NCI-H2029 treated with DMSO at 0.1 percent for 48 hours (cell line): ENCODE data around the gene MYOZ3.
A peak's percentile ranks its signal among the peaks of the same experiment; 100 is the strongest.

Source experiments
- DNase-seq: peaks from one replicate; lab custom pipeline; 2025; lab: John Stamatoyannopoulos, UW

The MYOZ3 gene

DNA sequence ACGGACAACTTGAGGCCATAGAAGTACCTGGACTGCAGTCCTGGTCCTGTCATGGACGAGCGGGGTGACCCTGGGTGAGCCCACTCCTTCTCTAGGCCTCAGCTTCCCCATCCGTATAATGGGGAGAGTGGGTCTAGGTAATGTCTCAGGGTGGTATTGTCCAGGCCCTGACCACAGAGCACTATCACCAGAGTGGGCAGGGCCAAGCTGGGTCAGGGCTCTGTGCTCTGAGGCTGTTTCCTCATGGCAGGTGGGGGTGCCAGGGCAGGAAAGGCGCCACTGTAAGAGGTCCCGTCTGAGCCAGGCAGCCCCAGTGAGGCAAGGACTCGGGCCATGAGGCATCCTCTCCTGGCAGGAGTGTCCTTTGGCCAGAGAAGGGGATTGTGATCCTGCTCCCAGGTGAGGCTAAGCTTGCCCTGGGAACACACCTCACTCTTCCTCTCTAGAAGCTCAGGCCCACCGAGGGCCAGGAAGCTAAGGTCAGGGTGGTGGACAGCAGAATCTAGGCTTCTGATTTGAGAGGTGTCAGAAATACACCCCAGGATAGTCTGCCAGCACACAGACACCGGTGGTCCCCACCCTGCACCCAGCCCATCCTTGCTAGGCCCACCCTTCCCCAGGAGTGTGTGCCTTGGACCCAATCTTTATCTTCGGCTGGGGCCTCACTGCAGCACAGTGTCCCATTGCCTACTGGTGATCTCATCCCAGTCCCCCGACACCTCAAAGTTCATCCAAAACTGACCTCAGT lies 1.5 kb upstream of the MYOZ3 start:
- no peak for DNase-seq

DNA sequence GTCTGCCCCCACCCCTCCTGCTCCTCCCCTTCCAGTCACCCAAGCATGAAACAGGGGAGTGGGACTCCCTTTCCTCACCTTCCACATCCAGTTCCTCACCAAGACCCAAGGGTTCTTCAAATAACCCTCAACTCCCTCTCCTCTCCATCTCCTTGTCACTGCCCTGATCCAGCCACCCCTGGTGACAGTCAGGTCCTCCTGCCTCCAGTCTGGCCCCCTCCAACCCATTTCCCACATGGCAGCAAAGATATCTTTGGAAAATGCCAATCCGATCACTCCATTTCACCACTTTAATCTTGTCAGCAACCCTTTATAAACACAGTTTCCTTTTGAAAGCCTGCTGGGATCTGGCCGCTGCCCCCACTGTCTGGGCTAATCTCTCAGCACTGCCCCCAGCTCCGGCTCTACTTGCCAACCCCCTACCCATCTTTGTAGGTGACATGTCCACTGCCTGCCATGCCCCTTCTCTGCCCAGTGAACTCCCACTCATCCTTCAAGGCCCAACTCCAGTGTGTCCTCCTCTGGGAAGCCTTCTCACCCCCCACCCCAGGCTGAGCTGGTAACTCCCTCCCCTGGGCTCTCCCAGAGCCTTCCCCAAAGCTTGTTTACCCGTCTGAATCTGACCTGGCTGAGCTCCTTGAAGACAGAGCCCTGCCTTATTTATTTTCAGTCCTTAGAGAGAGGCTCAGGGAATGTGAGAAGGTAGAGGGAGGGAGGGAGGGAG lies 781 bp upstream of the MYOZ3 start:
- no peak for DNase-seq

DNA sequence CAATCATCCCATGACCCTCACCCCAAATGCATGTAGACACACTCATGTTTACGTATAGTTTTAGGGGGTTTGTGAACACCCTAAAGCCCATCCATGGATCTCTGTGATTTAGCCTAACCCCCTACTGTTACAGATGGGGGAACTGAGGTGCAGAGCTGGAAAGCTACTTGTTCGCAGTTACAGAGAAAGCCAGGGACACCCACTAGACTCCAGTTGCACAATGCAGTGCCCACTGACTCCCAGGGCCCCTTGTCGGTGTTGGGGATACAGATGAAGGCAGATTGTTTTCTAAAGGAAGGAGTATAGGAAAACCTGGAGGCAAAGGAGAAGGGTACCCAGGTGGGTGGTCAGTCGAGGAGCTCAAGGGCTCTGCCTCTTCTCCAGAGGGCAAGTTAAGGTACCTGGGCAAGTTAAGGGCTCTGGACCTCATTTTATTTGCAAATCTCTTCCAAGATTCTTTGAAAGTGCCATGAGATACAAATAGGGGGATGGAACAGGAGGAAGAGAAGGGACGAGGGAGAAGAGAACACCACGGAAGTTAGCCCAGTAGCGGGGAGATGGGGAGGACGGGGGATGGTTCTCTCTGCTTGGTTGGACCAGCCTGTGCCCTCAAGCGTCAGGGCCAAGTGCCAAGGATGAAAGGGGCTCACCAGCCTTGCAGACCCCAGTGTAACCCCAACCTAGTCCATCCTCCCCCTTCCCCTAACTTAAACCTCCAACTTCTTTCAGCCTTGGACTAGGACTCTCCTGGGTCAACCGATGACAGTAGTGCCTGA lies 958 bp downstream of the MYOZ3 start:
- no peak for DNase-seq

DNA sequence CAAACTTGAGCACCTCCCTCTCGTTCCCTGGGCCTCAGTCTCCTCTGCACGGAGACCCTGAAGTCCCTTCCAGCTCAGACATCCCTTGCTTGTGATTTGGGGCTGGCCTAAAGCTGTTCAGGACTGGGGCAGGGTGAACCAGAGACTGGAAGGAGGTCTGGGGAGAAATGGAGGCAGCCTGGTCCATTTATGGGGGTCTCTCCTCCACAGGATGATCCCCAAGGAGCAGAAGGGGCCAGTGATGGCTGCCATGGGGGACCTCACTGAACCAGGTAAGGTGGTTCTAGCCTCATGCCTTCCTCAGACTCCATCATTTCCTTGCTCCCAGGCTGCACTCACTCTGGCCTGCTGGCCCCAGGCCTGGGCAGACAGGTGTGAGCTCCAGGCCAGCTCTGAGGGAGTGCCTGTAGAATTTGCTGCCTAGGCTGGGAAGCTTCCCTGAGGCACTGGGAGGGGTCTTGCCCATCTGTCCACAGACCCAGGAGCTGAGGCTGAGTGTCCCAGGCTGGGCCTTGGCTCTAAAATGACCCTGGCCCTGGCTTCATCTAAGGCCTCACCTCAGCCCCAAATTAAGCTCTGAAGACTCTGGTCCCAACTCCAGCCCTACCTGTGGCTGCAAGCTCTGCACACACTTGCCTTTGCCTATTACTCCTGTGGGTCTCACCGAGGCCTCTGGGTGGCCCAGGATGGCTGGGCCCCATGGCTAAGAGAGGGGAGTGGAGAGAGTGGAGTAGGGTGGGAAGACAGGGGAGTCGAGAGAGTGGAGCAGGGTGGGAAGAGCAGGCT lies 1.9 kb downstream of the MYOZ3 start:
- no peak for DNase-seq

DNA sequence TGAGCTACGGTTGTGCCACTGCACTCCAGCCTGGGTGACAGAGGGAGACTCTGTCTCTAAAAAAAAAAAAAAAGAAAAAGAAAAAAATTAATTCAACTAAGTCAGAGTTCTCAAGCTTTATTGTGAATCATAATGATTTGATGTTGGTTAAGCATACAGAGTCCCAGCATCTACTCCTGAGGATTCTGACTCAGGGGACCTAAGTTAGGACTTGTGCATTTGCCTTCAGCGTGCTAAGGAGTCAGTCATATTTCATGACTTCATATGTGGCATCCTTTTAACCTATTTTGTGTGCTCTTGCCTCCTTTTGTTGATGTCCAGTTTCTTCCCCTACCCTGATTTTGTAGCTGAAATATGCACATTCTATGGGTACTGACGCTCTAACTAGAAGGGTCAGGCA lies 2.9 kb downstream of the MYOZ3 start:
- no peak for DNase-seq

DNA sequence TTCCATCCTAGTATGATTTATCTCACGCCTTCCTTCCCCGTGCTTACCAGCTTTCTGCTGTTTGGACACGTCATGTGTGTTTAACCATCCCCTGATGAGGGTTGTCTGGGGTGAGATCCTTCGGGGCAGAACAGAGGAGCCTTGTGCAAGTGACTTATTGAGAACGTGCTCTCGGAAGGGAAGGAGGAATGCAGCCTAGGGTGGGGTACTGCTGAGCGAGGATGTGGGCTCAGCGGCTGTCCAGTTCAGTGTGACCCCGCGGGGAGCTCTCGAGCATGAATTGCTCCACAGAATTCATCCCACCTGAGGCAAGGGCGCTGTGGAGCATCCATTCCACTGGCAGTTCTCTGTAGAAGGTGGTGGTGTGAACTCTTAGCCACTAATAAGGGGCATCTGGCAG lies 4.0 kb downstream of the MYOZ3 start:
- DNase-seq = no peak

DNA sequence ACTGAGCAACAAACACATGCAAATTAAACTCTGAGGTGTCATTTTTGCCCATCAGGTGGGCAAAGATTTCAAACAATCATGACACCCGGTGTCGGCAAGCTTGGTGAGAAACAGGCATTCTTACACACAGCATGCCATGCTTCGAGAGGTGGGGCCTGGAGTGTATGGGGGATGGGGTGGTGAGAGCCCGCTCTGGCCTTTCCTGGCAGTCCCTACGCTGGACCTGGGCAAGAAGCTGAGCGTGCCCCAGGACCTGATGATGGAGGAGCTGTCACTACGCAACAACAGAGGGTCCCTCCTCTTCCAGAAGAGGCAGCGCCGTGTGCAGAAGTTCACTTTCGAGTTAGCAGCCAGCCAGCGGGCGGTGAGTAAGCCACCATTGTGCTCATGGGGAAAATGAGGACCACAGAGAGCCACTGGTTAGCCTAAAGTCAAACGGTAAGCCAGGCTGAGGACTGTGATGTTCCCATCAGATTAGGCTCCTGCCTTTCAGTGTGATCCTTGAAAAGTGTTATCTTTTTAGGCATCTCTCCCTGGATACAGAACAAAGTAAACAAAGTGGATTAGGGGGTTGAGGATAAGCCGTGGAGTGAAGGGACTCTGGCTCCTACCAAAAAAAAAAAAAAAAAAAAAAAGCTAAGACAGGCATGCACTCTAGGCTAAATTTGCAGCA lies 9.4 kb downstream of the MYOZ3 start:
- DNase-seq = no peak

DNA sequence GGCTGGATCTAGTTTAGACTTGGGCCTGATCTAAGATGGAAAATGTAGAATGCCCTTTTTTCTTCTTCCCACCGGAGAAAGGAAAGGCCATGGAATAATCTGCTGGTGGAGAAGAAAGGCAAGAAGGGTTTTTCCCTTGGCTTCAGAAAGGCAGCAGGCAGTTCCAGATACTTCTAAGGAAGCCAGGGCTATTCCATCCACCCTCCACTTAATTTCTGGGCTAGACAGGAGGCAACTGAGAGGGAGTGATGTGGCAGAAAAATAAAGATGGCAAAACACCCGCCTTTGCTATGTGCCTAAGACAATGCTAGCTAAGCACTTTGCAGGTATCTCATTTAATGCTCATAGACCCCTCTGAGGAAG lies 9.9 kb downstream of the MYOZ3 start:
- DNase-seq = no peak

DNA sequence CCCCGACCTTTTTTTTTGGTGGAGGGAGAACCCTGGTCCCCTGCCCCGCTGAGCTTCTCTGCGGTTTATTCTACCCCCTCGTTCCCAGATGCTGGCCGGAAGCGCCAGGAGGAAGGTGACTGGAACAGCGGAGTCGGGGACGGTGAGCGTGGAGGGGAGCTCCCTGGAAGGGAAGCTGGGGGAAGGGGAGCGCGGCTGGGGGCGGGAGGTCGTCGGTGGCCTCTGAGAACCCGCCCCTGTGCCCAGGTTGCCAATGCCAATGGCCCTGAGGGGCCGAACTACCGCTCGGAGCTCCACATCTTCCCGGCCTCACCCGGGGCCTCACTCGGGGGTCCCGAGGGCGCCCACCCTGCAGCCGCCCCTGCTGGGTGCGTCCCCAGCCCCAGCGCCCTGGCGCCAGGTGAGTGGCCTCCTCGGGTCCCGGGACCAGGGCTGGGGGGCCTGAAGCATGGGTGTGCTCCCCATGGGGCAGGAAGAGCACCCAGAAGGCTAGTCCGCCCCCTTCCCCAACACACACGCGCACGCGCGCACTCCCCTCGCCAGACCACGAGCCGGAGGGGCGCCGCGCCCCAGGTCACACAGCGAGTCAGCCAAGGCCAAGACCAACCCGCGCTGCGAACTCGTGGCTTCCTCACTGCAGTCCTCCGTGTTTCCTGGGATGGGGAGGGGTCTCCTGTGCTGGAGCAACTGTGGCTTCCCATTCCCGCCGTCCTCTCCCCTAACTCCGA lies 10.6 kb downstream of the MYOZ3 start:
- no peak for DNase-seq

DNA sequence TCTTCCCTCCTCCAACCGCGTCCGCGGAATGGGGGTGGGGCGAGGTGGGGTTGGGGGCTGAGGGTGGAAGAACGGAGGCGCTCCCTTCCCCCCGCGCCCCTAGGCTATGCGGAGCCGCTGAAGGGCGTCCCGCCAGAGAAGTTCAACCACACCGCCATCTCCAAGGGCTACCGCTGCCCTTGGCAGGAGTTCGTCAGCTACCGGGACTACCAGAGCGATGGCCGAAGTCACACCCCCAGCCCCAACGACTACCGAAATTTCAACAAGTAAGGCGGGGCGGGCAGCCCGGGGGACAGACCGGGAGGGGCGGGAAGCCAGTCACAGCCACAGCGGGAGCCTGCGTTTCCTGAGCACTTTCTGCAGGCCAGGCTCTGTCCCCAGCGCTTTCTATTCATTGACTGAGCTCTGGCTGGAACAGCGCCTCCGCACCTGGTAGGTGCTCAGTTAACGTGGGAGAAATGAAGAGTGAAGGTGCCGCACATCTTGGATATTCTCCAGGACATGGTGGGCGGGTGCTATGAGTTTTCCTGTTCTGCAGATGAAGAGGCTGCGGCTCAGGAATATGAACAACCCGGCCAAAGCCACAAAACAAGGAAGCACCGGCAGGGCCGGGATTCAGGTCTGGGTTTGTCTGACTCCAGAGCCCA lies 11.3 kb downstream of the MYOZ3 start:
- peak; percentile 20 for DNase-seq

DNA sequence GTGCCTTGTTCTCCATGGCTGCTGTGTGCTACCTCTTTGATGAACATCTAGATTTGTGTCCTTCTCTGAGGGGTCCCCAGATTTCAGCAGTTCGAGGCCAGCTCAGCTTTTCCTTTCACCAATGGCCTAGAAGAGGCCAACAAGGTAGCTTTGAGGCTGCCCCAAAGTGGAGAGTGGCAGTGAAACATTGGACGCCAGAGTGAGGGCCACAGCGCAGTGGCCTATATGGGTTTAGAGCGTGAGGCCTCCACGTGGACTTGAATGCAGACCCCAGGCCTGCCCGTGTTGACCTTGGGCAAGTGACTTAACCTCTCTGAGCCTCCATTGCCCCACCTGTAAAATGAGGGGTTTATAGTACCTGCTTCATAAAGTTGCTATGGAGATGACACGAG lies 11.8 kb downstream of the MYOZ3 start:
- DNase-seq = no peak

DNA sequence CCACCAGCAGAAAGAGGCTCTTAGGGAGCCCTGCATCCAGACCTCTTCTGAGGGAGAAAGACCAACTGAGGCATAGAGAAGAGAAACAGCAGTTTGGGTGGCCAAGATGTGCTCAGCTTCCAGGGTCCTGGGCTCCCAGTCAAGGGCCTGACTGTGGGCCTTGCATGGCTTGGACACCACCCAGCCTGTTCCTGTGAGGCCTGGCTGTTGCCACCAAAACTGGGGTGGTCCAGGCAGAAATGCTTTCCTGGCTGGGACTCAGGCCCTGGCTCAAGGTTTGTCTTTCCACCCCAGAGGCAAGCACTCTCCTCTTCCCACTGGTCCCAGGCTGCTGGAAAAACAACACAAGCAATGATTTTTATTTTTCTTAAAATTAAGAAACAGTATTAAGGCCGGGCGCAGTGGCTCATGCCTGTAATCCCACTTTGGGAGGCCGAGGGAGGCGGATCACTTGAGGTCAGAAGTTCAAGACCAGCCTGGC lies 13.3 kb downstream of the MYOZ3 start:
- DNase-seq = no peak

DNA sequence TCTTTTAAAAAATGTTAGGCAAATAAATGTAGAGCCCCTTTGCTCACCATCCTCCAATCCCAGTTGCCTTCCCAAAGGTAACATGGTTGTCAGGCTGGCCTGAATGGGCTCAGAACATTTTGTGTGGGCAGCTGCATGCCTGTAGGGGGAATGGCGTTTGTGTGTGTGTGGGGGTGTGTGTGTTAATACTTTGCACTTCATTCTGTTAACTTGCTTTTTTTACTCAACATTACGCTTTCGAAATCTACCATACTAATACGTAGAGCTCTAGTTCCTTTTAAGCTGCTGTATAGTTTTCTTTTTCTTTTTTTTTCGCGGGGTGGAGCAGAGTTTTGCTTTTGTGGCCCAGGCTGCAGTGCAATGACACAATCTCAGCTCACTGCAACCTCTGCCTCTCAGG lies 14.0 kb downstream of the MYOZ3 start:
- DNase-seq = no peak

DNA sequence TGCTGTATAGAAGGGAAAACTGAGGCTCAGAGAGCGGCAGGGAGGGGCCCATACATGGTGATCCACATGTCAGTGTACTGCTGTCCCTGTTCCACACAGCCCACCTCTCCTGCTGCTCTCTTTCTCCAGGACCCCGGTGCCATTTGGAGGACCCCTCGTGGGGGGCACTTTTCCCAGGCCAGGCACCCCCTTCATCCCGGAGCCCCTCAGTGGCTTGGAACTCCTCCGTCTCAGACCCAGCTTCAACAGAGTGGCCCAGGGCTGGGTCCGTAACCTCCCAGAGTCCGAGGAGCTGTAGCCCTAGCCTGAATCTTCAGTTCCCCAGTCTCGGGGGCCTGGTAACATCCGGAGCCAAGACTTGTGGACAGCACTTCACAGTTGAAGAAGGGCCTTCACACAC lies 15.5 kb downstream of the MYOZ3 start:
- DNase-seq = no peak

DNA sequence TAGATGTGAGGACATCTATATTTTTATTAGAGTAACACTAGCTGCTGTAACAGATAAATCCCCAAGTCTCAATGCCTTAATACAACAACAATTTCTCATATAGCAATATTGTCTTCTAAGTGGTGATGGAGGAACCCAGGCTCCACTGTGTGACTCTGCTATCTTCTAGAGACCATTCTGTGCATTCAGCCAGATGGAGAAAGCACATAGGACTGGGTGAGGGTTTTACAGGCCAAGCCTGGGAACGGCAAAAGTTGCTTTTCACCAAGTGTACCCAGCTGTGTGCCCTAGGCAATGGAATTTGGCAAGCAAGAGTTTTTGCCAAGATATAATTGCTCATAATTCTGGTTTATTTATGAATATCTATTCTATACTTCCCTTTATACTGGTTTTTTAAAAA lies 28.1 kb downstream of the MYOZ3 start:
- DNase-seq = no peak

DNA sequence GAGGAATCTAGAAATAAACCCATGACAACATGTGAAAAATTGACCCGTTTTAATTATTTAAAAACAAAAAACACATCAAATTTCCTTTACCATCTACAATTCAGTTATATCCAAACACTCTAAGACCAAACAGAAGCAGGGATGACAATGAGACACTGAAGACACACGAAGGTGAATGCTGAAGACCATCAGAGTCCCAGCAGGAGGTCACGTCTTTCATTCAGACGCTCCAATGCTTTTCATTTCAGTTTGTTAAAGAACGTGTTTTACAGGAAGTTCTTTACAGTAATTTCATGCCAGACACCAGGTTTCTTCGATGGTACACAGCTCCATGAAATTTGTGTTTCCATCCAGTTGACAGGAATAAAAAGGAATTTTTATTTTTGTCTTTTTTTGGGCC lies 29.7 kb downstream of the MYOZ3 start:
- no peak for DNase-seq

DNA sequence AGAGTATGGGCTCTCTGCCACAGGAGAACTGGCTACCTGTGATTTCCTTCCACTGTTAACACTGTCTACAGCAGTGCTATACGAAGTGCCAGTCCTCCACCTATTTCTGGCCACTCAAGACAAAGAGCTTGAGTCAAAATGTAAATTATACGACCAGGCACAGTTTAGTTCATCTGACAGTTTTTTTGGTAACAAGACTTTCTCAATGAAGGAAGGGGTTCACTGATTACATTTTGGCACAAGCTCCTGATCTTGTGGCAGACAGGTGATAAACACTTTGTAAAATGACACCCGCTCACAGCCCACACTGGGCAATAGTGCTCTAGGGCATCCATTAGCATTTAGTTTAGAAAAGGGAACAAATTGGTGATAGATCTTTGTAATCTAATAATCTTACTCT lies 31.2 kb downstream of the MYOZ3 start:
- DNase-seq = no peak

DNA sequence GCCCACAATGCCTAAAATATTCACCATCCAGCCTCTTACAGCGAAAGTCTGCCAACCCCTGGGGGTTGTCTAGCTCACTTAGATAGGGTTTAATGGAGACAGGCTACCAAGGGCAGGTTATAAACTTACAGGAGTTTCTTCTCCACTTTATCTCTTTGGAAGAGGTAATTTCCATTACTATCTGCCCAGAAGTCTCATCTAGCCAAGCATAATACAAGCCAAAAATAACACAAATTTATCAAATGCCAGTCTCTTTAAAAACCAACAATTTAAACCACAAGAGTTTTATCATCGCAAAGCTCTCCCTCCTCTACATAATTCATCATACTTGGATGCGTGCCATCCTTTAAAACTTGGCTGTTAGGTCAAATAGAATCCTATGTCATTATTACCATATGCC lies 33.6 kb downstream of the MYOZ3 start:
- no peak for DNase-seq

DNA sequence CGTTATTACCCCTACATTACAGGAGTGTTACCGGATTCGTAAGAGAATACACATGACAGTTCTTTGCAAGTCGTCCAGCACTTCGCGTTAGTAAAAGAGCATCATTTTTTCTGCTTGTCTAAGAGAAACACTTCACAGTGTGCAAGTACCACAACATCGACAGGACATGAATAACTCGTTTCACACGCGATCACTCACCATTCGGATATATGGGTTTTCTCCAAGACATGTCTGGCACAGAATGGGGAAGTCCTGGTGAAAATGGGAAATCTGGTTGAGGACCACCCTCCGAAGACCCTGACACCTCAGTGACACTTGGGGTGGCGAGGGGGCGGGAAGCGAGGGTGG lies 39.2 kb downstream of the MYOZ3 start:
- no peak for DNase-seq

DNA sequence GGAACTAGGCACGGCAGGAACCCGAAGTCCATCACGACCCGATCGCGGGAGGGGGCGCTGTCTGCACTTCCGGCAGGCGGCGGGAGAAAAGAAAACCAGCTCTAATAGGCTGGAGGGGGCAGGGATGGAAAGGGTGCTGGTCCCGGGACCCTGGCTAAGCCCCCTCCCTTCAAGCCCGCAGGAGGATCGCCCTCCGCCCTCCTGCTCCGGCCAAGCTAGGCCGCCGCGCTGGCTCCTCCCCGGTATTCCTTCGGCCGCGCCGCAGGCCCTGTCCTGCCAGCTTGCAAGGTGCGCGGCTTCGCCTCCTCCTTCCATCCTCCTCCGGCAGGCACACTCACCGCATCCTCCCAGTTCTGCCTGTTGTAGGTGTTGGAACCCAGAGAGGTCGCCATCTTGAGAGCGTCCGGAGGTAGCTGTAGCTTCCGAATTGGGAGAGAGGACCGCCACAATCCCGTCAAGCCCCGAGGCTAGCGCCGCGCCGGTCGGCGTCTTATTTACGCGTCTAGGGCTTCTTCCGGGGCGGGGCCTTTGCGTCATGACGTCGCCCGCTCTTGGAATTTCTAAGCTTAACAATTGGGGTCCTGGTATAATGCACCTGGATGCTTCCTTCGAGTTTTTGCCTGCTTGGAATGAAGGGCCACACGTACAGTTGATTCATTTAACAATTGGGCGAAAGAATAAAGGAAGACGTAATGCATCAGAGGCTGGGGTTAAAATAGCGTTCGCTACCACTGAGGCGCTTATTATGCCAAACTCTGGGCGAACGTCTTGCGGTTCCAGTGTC lies 39.7 kb downstream of the MYOZ3 start, which contains the start of gene RBM22:
Gene RBM22, minus strand, starts transcription at position 469 of the 784 bp plus-strand sequence. Its CDS starts 77 bp downstream, at position 392.
- peak; percentile 79 for DNase-seq
